NB4 (cell line): ENCODE results near the gene MICU1.

ENCODE experiments used
- MYC ChIP-seq: IDR thresholded peaks from 2 replicates; pipeline ENCODE4 v1.6.1; 2011; ENCODE audit warnings: low read depth, low read length
- POLR2A ChIP-seq: IDR thresholded peaks from 2 replicates; pipeline ENCODE4 v1.6.1; 2011; ENCODE audit warnings: mild to moderate bottlenecking; ENCODE audit not compliant: insufficient read length; ENCODE audit errors: extremely low read depth
- TF ChIP-seq, protein P1 (sequence below): IDR thresholded peaks from one replicate; pipeline ENCODE4 v1.5.1; 2012; ENCODE audit warnings: low read depth, low read length
- TF ChIP-seq, protein P2 (sequence below): IDR thresholded peaks from 2 replicates; pipeline ENCODE4 v1.6.1; 2011; ENCODE audit warnings: low read depth, low read length

DNA sequence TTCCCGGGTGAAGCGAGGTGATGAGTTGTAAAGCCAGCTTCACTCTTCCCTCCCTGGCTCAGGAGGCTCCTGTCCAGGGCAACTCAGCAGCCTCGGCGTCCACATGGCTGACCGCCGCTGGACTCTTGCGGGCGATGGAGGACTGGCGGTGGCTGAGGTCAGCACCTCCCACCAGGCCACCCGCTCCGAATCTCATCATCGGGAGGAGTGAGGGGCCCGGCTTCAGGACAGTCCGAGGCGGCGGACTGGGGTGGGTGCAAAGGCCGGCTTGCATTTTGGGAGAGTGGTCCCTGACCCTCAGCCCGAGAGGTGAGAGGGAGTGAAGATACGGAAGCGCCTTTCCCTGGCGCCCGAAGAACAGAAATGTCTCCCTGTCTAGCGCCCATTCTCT, 271.9 kb downstream of the MICU1 start:
- TF ChIP-seq POLR2A (no peak), MYC (no peak)
- TF ChIP-seq, protein P1, sequence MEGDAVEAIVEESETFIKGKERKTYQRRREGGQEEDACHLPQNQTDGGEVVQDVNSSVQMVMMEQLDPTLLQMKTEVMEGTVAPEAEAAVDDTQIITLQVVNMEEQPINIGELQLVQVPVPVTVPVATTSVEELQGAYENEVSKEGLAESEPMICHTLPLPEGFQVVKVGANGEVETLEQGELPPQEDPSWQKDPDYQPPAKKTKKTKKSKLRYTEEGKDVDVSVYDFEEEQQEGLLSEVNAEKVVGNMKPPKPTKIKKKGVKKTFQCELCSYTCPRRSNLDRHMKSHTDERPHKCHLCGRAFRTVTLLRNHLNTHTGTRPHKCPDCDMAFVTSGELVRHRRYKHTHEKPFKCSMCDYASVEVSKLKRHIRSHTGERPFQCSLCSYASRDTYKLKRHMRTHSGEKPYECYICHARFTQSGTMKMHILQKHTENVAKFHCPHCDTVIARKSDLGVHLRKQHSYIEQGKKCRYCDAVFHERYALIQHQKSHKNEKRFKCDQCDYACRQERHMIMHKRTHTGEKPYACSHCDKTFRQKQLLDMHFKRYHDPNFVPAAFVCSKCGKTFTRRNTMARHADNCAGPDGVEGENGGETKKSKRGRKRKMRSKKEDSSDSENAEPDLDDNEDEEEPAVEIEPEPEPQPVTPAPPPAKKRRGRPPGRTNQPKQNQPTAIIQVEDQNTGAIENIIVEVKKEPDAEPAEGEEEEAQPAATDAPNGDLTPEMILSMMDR = no peak
- TF ChIP-seq, protein P2, sequence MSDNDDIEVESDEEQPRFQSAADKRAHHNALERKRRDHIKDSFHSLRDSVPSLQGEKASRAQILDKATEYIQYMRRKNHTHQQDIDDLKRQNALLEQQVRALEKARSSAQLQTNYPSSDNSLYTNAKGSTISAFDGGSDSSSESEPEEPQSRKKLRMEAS = no peak
